Neural cell (in vitro differentiated cells): ENCODE measurements around the gene SPTSSB. TPM values are rescaled to one million over a fixed set of nuclear protein-coding genes. Genes with fewer than 3 reads are reported as not detected.

Experiments used
- H2AFZ ChIP-seq: fragments of 200-600, 300-800 bp; sonication (generic), shearing (Covaris generic); 2 replicates; pipeline ENCODE4 v1.6.0; 2014; ENCODE audit warnings: low read depth, mild to moderate bottlenecking, antibody characterized with exemption, low read length, moderate library complexity
- H3F3A ChIP-seq: fragments of 200-600 bp; shearing (Covaris generic); 2 replicates; pipeline ENCODE4 v1.6.1; 2016; ENCODE audit warnings: mild to moderate bottlenecking, moderate library complexity, mixed read lengths, antibody characterized with exemption, low read length; ENCODE audit not compliant: insufficient read depth, poor library complexity, severe bottlenecking
- H3K27ac ChIP-seq: fragments of 200-600, 300-800 bp; sonication (generic), shearing (Covaris generic); 2 replicates; pipeline ENCODE4 v1.5.1; 2014; ENCODE audit warnings: mild to moderate bottlenecking, low read length, moderate library complexity
- H3K27me3 ChIP-seq: fragments of 300-800, 200-600 bp; sonication (generic), shearing (Covaris generic); 2 replicates; pipeline ENCODE4 v1.6.0; 2014; ENCODE audit warnings: mild to moderate bottlenecking, low read depth, low read length, moderate library complexity; ENCODE audit not compliant: insufficient read depth
- H3K36me3 ChIP-seq: fragments of 300-800, 200-600 bp; sonication (generic), shearing (Covaris generic); 2 replicates; pipeline ENCODE4 v1.5.1; 2014; ENCODE audit warnings: mild to moderate bottlenecking, antibody characterized with exemption, low read length, moderate library complexity; ENCODE audit not compliant: insufficient read depth
- H3K4me2 ChIP-seq: fragments of 300-800, 200-600 bp; sonication (generic), shearing (Covaris generic); 2 replicates; pipeline ENCODE4 v1.6.0; 2014; ENCODE audit warnings: mild to moderate bottlenecking, low read length
- H3K4me3 ChIP-seq: fragments of 300-800, 200-600 bp; sonication (generic), shearing (Covaris generic); 2 replicates; pipeline ENCODE4 v1.5.1; 2014; ENCODE audit warnings: mild to moderate bottlenecking, low read length, moderate library complexity
- H3K79me2 ChIP-seq: fragments of 200-600 bp; shearing (Covaris generic); replicated peaks from 2 replicates; pipeline ENCODE4 v1.6.0; 2014; ENCODE audit warnings: mild to moderate bottlenecking, low read length, moderate library complexity; ENCODE audit not compliant: insufficient read depth
- H3K9ac ChIP-seq: fragments of 300-800, 200-600 bp; sonication (generic), shearing (Covaris generic); 2 replicates; pipeline ENCODE4 v1.6.1; 2016; ENCODE audit warnings: mild to moderate bottlenecking, low read length, mixed read lengths
- H3K9me2 ChIP-seq: fragments of 200-600 bp; shearing (Covaris generic); 2 replicates; pipeline ENCODE4 v1.6.1; 2016; ENCODE audit warnings: mild to moderate bottlenecking, low read length, mixed read lengths; ENCODE audit not compliant: insufficient read depth
- H3K9me3 ChIP-seq: fragments of 200-600, 300-800 bp; sonication (generic), shearing (Covaris generic); 2 replicates; pipeline ENCODE4 v1.6.1; 2016; ENCODE audit warnings: mild to moderate bottlenecking, mixed run types, low read length, moderate library complexity, mixed read lengths
- H4K20me1 ChIP-seq: fragments of 200-600 bp; shearing (Covaris generic); 2 replicates; pipeline ENCODE4 v1.6.1; 2016; ENCODE audit warnings: mild to moderate bottlenecking, mixed run types; ENCODE audit not compliant: insufficient read depth
- EP300 ChIP-seq: fragments of 450-650 bp; conservative IDR thresholded peaks from 2 replicates; pipeline ENCODE4 v1.6.1; 2014; ENCODE audit warnings: antibody characterized with exemption, mild to moderate bottlenecking, moderate library complexity; ENCODE audit not compliant: poor library complexity, severe bottlenecking
- EZH2 ChIP-seq: fragments of 200-600, 300-800 bp; shearing (Covaris generic), sonication (generic); IDR thresholded peaks from 2 replicates; pipeline ENCODE4 v1.6.1; 2014; ENCODE audit warnings: antibody characterized with exemption, low read length, borderline replicate concordance, mild to moderate bottlenecking; ENCODE audit not compliant: insufficient read depth, poor library complexity, severe bottlenecking
- MXI1 ChIP-seq: fragments of 450-650 bp; conservative IDR thresholded peaks from 2 replicates; pipeline ENCODE4 v1.6.1; 2014; ENCODE audit warnings: antibody characterized with exemption, mild to moderate bottlenecking; ENCODE audit not compliant: poor library complexity, severe bottlenecking
- POLR2AphosphoS5 ChIP-seq: IDR thresholded peaks from 2 replicates; pipeline ENCODE4 v1.6.1; 2012
- RAD21 ChIP-seq: fragments of 450-650 bp; conservative IDR thresholded peaks from 2 replicates; pipeline ENCODE4 v1.6.1; 2014; ENCODE audit warnings: antibody characterized with exemption, mild to moderate bottlenecking, moderate library complexity
- SMC3 ChIP-seq: fragments of 450-650 bp; conservative IDR thresholded peaks from 2 replicates; pipeline ENCODE4 v1.6.1; 2014; ENCODE audit warnings: antibody characterized with exemption, mild to moderate bottlenecking, moderate library complexity; ENCODE audit not compliant: poor library complexity
- TAF1 ChIP-seq: IDR thresholded peaks from 2 replicates; pipeline ENCODE4 v1.6.1; 2012; ENCODE audit warnings: low read depth
- polyA plus RNA-seq: library from polyadenylated mRNA; depleted of rRNA; stranded (reverse); fragments of >200 nt; gene quantifications from 2 replicates; pipeline ENCODE4 v1.2.3, GENCODE V29; 2014
- TF ChIP-seq, protein P1 (sequence below): IDR thresholded peaks from 2 replicates; pipeline ENCODE4 v1.6.1; 2012; ENCODE audit warnings: borderline replicate concordance
- TF ChIP-seq, protein P2 (sequence below): fragments of 450-650 bp; IDR thresholded peaks from 2 replicates; pipeline ENCODE4 v1.5.1; 2014; ENCODE audit warnings: antibody characterized with exemption, mild to moderate bottlenecking, moderate library complexity; ENCODE audit not compliant: poor library complexity, severe bottlenecking

Gene SPTSSB
- polyA plus RNA-seq, 1 donor from 2014 or later = 0.71 TPM

DNA sequence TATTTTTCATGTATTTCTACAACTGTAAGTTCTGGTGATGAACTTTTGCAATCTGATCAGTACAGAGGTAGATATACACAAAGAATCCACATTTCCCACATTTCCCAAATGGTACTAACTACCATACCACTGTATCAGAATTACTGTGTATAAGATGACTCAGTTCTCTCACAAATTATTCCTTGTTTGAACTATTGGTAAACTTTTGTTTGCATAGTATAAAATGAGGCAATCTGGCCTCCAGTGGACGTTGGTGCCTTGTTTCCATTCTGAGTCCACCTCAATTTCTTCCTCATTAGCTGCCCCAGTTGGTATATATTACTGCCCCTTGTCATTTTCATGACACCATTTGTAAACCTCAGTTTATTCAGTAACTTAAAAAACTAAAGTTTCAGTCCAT is 38.5 kb downstream of the SPTSSB start:
- no peak overlapping the region for H2AFZ ChIP-seq
- H3K27me3 ChIP-seq = no peaks in the 10 kb centered on the region
- no peak overlapping the region for H3K4me2 ChIP-seq
- TF ChIP-seq, protein P1, sequence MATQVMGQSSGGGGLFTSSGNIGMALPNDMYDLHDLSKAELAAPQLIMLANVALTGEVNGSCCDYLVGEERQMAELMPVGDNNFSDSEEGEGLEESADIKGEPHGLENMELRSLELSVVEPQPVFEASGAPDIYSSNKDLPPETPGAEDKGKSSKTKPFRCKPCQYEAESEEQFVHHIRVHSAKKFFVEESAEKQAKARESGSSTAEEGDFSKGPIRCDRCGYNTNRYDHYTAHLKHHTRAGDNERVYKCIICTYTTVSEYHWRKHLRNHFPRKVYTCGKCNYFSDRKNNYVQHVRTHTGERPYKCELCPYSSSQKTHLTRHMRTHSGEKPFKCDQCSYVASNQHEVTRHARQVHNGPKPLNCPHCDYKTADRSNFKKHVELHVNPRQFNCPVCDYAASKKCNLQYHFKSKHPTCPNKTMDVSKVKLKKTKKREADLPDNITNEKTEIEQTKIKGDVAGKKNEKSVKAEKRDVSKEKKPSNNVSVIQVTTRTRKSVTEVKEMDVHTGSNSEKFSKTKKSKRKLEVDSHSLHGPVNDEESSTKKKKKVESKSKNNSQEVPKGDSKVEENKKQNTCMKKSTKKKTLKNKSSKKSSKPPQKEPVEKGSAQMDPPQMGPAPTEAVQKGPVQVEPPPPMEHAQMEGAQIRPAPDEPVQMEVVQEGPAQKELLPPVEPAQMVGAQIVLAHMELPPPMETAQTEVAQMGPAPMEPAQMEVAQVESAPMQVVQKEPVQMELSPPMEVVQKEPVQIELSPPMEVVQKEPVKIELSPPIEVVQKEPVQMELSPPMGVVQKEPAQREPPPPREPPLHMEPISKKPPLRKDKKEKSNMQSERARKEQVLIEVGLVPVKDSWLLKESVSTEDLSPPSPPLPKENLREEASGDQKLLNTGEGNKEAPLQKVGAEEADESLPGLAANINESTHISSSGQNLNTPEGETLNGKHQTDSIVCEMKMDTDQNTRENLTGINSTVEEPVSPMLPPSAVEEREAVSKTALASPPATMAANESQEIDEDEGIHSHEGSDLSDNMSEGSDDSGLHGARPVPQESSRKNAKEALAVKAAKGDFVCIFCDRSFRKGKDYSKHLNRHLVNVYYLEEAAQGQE = no peak
- H3F3A ChIP-seq = no peaks in the 10 kb centered on the region
- H4K20me1 ChIP-seq = no peaks in the 10 kb centered on the region
- H3K36me3 ChIP-seq = no peaks in the 10 kb centered on the region
- H3K9me2 ChIP-seq = no peaks in the 10 kb centered on the region
- H3K4me3 ChIP-seq = no peak overlapping the region
- H3K9me3 ChIP-seq = no peaks in the 10 kb centered on the region
- H3K79me2 ChIP-seq = no peaks in the 10 kb centered on the region
- no peak overlapping the region for H3K27ac ChIP-seq
- no peak overlapping the region for H3K9ac ChIP-seq

DNA sequence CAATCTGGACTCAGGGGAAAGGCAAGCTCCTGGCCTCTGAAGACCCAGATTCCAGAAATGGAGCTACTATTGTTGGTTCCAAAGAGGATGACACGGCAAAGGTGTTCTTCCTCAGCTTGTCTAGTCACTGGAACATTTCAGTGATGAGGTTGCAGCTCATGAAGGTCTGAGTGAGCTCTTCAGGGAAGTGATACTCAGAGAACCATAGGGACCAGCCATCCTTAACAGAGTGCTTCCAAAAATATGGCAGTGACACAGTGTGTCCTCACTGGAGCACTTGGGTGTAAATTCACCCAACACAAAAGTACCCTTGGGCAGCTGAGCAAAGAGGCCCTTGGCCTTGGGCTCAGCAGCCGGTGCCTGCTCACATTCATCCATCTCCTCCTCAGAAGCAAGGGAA is 46.3 kb downstream of the SPTSSB start:
- no peak for TF ChIP-seq EZH2
- TF ChIP-seq RAD21 = no peak
- TF ChIP-seq, protein P2, sequence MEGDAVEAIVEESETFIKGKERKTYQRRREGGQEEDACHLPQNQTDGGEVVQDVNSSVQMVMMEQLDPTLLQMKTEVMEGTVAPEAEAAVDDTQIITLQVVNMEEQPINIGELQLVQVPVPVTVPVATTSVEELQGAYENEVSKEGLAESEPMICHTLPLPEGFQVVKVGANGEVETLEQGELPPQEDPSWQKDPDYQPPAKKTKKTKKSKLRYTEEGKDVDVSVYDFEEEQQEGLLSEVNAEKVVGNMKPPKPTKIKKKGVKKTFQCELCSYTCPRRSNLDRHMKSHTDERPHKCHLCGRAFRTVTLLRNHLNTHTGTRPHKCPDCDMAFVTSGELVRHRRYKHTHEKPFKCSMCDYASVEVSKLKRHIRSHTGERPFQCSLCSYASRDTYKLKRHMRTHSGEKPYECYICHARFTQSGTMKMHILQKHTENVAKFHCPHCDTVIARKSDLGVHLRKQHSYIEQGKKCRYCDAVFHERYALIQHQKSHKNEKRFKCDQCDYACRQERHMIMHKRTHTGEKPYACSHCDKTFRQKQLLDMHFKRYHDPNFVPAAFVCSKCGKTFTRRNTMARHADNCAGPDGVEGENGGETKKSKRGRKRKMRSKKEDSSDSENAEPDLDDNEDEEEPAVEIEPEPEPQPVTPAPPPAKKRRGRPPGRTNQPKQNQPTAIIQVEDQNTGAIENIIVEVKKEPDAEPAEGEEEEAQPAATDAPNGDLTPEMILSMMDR = no peak
- no peak for TF ChIP-seq EP300
- TF ChIP-seq, protein P1 = no peak
- TF ChIP-seq POLR2AphosphoS5 = no peak
- no peak for TF ChIP-seq MXI1
- TF ChIP-seq SMC3 = no peak
- no peak for TF ChIP-seq TAF1
- no peaks in the 10 kb centered on the region for H3K27me3 ChIP-seq
- H3K9me3 ChIP-seq = no peaks in the 10 kb centered on the region
- H3K27ac ChIP-seq = no peak overlapping the region
- no peak overlapping the region for H3K9ac ChIP-seq
- H2AFZ ChIP-seq = no peak overlapping the region
- H3F3A ChIP-seq = no peaks in the 10 kb centered on the region
- no peak overlapping the region for H3K4me2 ChIP-seq
- H4K20me1 ChIP-seq = no peaks in the 10 kb centered on the region
- H3K79me2 ChIP-seq = no peaks in the 10 kb centered on the region
- H3K9me2 ChIP-seq = no peaks in the 10 kb centered on the region
- no peak overlapping the region for H3K4me3 ChIP-seq
- H3K36me3 ChIP-seq = no peaks in the 10 kb centered on the region
